Measurements from ENCODE around the gene TIMM10.

Gene TIMM10

GRCh38 chr11:57502870-57503269 lies 27.7 kb downstream of the TIMM10 start:
- no peak for DNase-seq (ENCODE audit: low spot score)

- no peak for DNase-seq (ENCODE audit: low spot score)
Observed at GRCh38 chr11:57502376-57502775, 28.2 kb downstream of the TIMM10 start.

DNA sequence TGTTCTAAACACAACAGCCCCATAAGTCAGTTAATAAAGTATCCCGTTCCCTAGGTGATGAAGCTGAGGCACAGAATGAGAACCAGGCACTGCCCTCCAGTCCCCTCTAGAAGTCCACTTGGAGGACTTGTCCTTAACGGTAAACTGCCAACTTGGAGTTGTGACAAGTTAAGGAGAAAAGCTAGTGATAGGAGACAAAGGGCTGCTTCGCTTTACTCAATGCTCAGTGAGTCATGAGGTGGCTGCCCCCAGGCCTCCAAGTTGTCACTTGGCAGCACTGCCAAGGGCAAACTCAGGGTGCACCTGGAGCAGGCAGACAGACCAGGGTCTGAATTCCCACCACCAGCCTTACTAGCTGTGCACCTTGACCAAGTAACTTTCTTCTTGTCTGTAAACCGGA lies 28.6 kb downstream of the TIMM10 start:
- no peak for DNase-seq (ENCODE audit: low spot score)

- DNase-seq (ENCODE audit: low spot score) = no peak
Observed at GRCh38 chr11:57500926-57501325, 29.6 kb downstream of the TIMM10 start.

GRCh38 chr11:57500515-57500914 lies 30.0 kb downstream of the TIMM10 start:
- DNase-seq (ENCODE audit: low spot score) = no peak

- DNase-seq (ENCODE audit: low spot score) = no peak
Observed at GRCh38 chr11:57499983-57500461, 30.5 kb downstream of the TIMM10 start.

- peak; percentile 100 for DNase-seq (ENCODE audit: low spot score)
Observed at GRCh38 chr11:57499413-57499982, 31.1 kb downstream of the TIMM10 start.

- no peak for DNase-seq (ENCODE audit: low spot score)
Observed at GRCh38 chr11:57498540-57498939, 32.0 kb downstream of the TIMM10 start.

DNA sequence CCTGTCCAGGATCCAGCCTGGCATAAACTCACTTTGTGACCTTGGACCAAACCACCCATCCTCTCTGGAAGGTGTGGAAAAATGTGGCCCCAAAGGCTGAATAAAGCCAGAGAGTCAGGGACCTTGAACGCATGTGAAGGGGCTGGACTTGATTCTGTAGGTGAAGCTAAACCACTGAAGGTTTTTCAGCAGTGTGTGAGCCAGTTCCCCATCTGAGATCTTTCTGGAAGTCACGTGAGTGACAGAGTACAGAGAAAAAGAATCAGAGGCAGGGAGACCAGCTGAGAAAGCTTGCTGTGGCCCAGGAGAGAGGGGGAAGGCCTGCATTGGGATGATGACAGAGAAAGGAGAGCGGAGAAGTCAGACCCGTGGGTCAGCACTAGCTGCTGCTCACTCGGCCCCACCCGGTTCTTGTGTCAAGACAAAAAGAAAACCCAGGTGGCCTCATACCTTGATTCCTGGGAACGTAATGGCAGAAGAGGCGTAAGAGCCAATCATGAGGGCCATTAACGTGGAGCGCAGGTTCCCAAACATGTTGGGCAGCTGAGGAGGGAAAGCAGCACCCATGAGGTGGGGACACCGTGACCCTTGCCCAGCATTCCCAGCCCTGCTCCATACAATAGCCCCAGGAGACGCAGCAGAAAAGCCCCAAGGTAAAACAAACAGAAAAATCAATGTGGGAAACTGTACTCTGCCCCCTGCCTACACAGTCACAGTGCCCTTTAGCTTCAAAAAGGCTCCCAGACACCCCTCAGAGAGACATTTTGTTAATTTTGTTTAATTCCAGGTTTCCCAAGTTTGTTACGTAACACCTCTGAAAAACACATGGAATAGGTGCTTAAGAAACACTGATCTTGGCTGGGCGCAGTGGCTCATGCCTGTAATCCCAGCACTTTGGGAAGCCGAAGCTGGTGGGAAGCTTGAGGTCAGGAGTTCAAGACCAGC lies 33.0 kb downstream of the TIMM10 start:
- DNase-seq (ENCODE audit: low spot score) = no peak

- no peak for DNase-seq (ENCODE audit: low spot score)
Observed at GRCh38 chr11:57496109-57496820, 34.3 kb downstream of the TIMM10 start.

GRCh38 chr11:57493507-57494503 lies 36.7 kb downstream of the TIMM10 start:
- DNase-seq (ENCODE audit: low spot score) = peak; percentile 79

DNA sequence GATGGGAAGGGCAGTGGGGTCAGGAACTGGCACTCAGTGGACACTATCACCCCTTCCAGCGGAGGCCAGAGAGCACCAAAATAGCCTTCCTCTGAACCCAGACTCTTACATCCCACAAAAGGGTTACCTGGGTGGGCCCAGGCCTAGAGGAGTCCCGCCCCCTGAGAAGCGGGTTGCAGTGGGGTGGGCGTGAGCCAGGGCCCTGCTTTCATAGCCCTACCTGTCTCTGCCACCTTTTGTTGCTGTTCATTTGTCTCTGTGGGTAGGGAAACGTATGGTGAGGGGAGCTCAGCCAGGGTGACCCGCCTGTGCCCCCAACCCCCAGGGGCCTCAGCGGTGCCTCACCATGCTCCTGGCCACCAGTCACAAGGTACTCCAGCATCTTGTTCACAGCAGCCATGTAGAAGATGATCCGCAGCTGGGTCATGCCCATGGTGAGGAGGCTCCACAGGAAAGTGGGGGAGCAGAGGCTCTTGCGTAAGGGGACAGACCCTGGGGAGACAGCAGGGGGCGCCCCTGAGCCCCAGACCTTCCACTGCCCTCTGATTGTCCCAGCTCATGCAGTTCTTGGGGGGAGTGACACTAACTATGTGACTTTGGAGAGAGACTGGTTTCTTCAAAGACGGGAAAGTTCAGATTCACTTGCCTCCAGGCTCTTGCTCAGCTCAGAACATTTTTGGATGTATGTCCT lies 39.0 kb downstream of the TIMM10 start:
- peak; percentile 80 for DNase-seq (ENCODE audit: low spot score)

DNA sequence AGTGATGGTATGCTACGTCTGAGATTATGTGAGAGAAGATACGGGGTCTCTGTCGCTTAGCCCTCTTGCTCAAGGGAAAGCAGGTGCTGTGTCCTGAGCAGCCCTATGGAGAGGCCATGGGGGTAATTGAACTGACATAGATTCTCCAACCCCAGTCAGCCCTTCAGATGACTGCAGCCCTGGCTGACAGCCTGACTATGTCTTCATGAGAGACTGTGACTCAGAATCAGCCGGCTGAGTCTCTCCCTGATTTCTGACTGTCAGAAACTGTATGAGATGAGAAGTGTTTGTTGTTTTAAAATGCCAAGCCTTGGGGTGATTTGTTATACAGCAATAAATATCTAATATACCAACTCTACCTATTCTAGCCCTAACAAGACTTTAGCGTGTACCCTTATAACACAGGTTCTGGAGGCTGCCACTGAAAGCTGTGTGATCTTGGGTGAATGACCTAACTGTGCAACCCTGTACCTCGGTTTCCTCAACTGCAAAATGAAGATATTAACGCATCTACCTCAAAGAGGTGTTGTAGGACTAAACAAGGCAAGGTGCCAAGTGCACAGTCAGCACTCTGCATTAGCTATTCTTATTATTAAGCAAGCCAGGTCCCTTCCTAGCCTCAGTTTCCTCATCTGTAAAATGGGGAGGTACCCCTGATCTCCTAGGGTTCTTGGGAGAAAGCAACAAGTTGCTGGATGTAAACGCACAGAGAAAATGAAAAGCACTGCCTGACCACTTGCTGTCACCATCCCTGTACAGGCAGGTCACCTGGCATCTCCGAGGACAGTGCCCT lies 39.9 kb downstream of the TIMM10 start:
- no peak for DNase-seq (ENCODE audit: low spot score)

DNA sequence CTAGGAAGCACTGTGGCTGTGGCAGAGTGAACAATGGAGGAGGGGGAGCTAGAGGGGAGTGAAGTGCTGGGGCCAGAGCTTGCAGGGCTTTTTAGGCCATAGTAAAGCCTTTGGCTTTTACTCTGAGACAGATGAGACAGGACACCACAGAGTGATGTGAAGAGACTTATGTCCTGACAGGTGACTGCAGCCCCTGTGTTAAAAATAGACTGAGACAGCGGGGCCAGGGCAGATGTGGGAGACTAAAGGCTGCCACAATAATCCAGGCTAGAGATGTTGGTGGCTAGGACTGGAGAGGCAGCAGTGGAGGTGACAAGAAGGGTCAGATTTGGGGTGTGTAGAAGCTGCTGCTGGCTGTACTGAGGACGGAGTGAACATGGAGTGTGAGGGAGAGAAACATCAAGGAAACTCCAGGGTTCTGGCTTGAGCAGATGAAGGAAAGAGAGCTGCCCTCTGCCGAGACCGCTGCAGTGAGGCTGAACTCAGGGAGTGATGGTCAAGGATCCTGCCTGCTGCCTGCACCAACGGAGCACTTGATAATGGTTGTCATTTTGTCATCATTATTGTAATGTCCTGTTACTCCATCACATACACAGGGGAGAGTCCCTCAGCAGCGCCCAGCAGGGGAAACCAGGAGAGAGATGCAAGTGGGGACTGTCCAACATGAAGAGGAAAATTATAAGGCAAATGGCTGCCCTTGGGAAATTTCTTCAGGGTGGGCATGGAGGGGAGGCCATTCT lies 42.5 kb downstream of the TIMM10 start:
- no peak for DNase-seq (ENCODE audit: low spot score)

DNA sequence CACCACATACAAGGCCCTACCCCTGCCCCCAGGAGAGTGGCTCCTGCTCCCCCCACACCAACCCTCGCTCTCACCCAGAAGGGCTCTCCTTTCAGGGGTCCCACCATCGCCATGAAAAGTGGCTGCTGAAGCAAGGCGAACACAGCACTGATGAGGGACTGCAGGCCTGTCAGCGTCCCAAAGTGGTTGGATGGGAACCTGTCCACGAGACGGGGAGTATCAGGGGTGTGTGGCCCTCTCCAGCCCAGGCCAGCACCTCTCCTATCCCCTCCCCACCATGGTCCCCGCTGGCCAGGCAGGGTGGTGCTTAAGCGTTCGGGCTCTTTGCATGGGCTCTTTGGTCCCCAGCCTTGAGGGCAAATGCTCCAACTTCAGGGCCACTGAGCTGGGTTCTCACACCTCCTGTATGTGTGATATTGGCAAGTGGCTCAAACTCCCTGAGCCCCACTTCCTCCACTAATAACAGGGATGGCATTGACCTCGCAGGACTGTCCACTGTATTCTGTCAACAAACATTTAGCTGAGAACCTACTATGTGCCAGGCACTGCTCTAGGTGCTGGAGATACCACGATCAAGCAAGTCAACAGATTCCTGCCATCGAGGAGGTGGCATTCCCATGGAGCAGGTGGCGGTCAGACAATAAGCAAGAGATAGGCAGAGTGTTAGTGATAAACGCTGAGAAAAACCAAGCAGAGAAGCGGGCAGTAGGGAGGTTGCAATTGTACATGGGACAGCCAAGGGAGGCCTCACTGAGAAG lies 43.4 kb downstream of the TIMM10 start:
- no peak for DNase-seq (ENCODE audit: low spot score)

- no peak for DNase-seq (ENCODE audit: low spot score)
Observed at GRCh38 chr11:57485217-57485990, 45.1 kb downstream of the TIMM10 start.

DNA sequence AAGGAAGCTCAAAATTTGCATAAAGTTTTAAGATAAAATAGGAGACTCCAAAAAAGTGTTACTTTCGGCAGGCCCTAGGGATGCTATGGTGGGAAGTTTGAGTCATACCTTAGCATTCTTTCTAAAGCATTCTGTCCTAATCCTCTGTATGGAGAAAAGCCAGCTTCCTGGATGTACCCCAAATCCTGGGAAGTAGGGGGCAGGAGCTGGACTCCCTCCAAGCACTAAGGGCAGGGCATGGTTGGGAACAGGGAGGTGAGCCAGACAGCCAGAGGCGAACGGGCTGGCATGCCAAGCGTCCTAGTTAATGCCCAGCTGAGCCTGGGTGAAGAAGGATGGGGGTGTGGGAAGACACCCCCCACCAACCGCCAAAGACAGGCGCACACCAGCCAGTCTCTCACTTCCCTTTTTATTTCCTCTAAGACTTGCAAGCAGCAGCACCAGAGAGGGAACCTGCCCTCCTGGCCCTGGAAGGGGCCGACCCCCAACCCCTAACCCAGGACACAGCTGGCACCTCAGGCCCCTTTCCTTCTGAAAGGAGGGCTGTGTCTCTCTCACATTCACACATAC lies 46.3 kb downstream of the TIMM10 start:
- DNase-seq (ENCODE audit: low spot score) = no peak

GRCh38 chr11:57483562-57483918 lies 47.0 kb downstream of the TIMM10 start:
- DNase-seq (ENCODE audit: low spot score) = no peak
